HG02840 (cell line): ENCODE results near the gene CDV3.
A peak's percentile ranks its signal among the peaks of the same experiment; 100 is the strongest.

Source experiments
- ATAC-seq: cut with Tn5 transposase; IDR thresholded peaks from one replicate; pipeline ENCODE4 v1.9.1; 2021; ENCODE audit warnings: mild to moderate bottlenecking, moderate library complexity, moderate number of reproducible peaks; ENCODE audit not compliant: unreplicated experiment, low FRiP score

Gene CDV3

DNA sequence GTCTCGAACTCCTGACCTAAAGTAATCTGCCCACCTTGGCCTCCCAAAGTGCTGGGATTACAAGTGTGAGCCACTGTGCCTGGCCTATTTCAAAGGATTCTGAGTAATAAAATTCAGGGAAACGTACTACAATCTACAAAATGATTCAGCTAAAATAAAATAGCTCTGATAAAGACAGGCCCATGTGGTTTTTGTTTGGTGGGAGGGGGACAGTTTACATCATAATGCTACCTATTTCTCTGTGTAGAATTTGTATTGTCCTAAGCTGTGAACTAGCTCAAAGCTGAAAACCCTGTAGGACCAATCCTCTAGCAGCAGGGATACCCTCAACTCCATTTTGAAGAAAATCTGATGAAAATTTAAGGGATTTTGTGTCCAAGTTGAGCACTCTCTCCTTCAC is 25.8 kb downstream of the CDV3 start:
- ATAC-seq: no peak

DNA sequence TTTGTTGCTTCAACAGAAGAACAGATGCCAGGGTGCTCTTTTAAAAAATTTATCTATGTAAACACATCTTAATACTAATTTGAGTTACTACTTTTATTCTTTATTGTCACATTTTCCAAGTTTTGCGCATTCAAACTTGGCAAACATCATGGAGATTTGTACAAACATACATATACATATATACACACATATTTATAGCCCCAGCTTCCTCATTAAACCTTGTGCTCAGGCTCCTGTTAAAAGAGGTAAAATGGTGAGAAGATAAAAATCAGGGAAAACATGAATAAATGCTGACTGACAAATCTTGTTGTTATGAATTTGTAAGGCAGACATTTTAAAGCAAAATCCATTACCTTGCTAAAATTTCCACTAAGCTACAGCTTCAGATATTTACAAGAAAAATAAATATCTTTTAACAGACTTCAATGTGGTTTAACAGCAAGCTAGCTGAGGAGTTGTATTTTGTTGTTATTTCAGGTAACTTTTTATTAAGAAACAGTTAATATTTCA is 27.1 kb downstream of the CDV3 start:
- no peak for ATAC-seq

DNA sequence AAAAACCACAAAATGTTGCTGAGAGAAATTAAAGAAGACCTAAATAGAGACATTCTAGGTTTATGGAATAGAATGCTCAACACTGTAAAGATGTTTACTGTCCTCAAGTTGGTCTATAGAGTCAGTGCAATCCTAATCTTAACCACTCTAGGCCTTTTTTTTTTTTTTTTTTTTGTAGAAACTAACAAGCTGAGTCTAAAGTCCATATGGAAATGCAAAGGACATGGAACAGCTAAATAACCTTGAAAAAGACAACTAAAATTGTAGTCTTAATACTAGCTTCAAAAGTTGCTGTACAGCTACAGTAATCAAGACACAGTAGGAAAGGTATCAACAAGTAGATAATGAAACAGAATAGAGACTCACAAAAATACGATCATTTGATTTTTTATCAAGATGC is 32.9 kb downstream of the CDV3 start:
- no peak for ATAC-seq

DNA sequence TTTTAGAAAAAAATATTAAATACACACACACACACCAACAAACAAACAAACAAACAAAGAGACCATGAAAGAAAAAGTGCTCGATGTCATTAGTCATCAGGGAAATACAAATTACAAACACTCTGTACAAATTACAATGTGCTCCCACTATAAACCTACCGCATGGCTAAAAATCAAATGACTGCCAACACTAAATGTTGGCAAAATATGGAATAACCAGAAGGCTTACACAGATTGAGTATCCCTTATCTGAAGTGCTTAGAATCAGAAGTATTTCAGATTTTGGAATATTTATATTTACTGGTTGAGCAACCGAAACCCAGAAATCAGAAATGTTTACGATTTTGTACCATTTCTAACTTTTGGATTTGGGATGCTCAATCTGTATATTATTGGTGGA is 33.4 kb downstream of the CDV3 start:
- no peak for ATAC-seq

DNA sequence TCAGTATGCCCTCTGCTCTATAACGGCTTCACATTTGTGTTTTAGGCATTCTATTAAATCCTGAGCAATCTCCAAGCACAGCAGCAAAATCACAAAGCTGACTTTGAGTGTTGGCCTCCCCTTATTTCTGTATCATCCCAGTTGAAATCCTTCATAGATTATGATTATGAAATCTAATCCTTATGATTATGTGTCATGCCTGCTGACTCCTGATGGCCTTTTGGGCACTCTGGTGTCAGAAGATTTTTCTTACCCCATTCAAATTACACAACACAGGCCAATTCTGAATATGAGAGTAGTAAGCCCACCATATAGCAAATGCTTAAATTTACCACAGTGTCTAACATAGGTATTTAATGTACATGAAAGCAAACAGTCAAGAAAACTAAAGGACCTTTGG is 34.3 kb downstream of the CDV3 start:
- ATAC-seq: no peak

DNA sequence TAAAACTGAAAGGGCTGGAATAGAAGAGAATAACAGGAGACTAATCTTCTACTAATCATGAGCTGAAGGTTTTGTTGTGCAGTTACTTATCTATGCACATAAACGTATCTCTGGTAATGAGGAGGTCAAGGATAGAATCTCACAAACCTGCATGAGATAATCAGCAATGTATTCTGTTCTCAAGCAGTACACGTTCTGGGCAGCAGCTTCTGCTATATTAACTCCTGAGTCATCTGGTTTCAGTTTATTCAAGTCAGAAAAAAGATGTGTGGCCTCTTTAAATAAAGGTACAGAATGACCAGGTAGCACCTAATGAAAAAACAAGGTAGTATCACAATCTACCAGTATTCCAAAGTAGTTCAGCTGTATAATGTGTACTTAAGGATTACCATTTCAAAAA is 34.9 kb downstream of the CDV3 start:
- no peak for ATAC-seq

DNA sequence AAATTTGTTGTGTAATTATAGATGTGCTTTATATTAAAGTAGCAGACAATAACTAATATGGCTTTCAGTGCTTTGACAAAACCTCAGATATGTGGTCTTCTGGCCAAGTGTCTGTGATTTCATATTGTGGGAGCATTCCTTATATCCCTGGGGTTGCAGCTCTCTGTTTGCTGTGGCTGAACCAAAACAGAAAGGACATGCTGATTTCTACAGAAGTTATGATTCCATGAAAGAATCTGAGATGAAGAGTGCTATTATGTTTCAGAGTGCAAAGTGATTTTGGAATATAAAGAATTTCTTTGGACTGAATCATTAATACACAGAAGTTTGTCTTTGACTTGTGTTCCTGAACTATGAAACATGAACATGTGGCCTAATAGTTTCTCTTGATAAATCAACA is 36.5 kb downstream of the CDV3 start:
- ATAC-seq: no peak

DNA sequence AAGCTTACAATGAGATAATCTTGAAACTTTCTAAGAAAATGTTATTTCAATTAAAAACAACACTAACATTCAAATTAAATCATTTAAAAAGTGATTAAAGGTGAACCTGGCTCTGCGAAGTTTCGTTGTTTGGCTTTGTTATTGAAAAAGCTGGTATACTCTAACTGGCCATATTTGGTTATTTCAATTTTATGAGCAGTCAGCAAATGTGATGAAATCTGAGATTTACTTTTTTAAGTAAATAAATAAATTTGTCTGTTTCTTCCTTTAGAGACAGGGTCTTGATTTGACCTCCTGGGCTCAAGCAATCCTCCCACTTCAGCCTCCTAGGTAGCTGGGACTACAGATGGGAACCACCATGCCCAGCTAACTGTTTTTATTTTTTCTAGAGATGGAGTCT is 38.0 kb downstream of the CDV3 start:
- ATAC-seq: no peak

DNA sequence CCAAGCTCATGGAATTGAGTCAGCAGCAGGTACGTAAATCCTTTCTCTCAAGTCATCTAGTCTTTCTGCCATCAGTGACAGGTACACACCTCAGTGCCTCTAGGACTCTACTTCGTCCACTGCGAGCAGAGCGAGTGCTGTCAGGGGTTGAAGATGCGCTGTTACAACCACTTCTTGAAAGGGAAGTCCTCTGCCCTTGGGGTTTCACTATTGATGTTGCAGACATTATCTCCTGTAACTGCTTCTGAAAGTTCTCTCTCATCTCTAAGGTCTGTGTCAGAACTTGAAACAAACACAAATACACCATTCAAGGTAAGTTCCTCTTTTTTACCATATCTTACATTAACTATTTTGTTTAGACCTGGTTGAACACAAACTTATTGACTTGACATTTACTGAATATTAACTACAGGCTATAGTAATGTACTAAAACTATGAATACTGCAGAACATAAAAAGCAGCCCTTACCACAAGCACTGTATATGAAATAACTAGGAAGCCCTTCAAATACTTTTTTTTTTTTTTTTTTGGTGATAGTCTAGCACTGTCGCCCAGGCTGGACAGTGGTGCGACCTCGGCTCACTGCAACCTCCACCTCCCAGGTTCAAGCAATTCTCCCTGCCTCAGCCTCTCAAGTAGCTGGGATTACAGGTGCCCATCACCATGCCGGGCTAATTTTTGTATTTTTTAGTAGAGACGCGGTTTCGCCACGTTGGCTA is 46.7 kb downstream of the CDV3 start:
- peak; percentile 99 for ATAC-seq

DNA sequence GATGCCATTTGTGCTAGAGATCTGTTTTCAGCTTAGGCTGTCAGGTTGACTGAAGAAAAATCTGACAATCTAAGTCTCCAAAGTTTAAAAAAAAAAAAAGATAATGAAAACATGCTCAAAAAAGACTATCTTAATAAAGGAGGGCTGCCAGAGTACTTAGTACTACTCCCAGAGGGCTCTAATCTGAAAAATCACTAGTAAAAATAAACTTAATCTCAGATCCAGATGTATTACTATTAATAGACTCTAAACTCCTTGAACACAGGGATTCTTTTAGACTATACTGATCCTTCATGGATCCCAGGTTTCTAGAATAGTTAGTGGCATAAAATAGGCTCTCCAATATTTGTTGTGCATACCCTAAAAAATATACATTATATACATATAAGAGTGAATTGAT is 54.3 kb downstream of the CDV3 start:
- ATAC-seq: no peak

DNA sequence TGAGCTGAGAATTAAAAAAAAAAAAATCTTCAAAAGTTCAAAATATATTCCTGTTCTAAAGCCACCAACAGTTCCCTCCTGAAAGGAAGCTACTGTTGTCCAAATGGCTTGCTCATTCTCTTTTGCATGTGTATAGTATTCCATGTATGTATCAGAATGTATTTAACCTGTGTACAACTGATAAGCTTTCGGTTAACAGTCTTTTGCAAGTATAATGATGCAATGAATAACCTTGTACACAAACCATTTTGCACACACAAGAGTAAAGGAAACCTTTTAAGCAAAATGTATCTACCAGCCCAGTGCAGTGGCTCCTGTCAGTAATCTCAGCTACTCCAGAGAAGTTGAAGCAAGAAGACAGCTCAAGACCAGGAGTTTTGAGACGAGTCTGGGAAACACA is 55.7 kb downstream of the CDV3 start:
- ATAC-seq: no peak

DNA sequence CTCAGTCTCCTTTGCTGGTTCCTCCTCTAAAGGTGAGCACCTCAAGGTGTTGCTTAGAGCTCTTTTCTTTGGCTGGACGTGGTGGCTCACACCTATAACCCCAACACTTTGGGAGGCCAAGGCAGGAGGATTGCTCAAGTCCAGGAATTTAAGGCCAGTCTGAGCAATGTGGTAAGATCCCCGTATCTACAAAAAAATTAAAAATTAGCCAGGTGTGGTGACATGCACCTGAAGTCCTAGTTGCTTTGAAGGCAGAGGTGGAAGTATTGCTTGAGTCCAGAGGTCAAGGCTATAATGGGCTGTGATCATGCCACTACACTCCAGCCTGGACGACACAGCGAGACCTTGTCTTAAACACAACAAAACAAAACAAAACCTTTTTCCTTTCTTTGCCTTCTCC is 60.0 kb downstream of the CDV3 start:
- ATAC-seq: no peak
